ENCODE data around the gene MPDZ.

DNA sequence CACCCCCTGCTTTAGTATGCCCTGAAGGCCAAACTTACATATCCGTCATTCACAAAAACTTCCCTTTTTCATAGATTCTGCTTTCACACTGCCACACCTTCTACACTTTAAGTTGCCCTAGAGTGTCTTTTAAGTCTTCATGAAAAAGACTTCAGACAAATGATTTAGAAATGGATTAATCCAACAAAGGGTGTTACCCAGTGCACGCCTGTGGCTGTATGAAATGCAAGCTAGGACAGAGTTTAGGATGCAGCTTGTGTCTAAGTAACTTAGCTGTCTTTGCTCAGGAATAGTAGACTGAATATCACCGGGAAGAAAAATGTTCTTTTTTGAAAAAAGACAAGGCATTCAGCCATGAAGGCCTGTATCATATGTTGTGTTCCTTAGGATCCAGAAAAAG lies 210.0 kb downstream of the MPDZ start:
- TF ChIP-seq, protein P1, sequence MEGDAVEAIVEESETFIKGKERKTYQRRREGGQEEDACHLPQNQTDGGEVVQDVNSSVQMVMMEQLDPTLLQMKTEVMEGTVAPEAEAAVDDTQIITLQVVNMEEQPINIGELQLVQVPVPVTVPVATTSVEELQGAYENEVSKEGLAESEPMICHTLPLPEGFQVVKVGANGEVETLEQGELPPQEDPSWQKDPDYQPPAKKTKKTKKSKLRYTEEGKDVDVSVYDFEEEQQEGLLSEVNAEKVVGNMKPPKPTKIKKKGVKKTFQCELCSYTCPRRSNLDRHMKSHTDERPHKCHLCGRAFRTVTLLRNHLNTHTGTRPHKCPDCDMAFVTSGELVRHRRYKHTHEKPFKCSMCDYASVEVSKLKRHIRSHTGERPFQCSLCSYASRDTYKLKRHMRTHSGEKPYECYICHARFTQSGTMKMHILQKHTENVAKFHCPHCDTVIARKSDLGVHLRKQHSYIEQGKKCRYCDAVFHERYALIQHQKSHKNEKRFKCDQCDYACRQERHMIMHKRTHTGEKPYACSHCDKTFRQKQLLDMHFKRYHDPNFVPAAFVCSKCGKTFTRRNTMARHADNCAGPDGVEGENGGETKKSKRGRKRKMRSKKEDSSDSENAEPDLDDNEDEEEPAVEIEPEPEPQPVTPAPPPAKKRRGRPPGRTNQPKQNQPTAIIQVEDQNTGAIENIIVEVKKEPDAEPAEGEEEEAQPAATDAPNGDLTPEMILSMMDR (conservative IDR thresholded peaks at IDR 0.05): no peak
- TF ChIP-seq EZH2 (IDR thresholded peaks at IDR 0.05; ENCODE audit: low read depth): no peak
